PC-9 (cell line): ENCODE results near the gene MED29.

ENCODE experiments used
- CTCF ChIP-seq: fragments of 200-600 bp; sonication (generic); conservative IDR thresholded peaks from 2 replicates; pipeline ENCODE4 v1.6.1; 2017; ENCODE audit warnings: mixed run types, antibody characterized with exemption, mild to moderate bottlenecking, moderate library complexity
- EZH2 ChIP-seq: fragments of 200-600 bp; sonication (generic); IDR thresholded peaks from 2 replicates; pipeline ENCODE4 v1.8.0; 2017; ENCODE audit warnings: antibody characterized with exemption, low read depth

GRCh38 chr19:39365531-39365930 is 25.6 kb upstream of the MED29 start:
- TF ChIP-seq CTCF (no peak), EZH2 (no peak)
